Glutamatergic neuron (in vitro differentiated cells): ENCODE data around the gene GPC6. TPM values are rescaled to one million over a fixed set of nuclear protein-coding genes. Genes with fewer than 3 reads are reported as not detected.

Source experiments
- DNase-seq: peaks from one replicate; pipeline ENCODE4 v3.0.0; 2022
- H3K27ac Mint-ChIP-seq: one replicate; pipeline ENCODE4 v1.8.0; 2020; ENCODE audit warnings: mild to moderate bottlenecking, mixed read lengths, inconsistent platforms; ENCODE audit not compliant: unreplicated experiment
- H3K27me3 Mint-ChIP-seq: one replicate; pipeline ENCODE4 v1.8.0; 2020; ENCODE audit warnings: mild to moderate bottlenecking, moderate library complexity, mixed read lengths, inconsistent platforms; ENCODE audit not compliant: unreplicated experiment
- H3K36me3 Mint-ChIP-seq: one replicate; pipeline ENCODE4 v1.8.0; 2020; ENCODE audit warnings: mild to moderate bottlenecking, mixed read lengths, inconsistent platforms; ENCODE audit not compliant: unreplicated experiment
- H3K4me1 Mint-ChIP-seq: one replicate; pipeline ENCODE4 v1.8.0; 2020; ENCODE audit warnings: mild to moderate bottlenecking, low read depth, mixed read lengths, inconsistent platforms; ENCODE audit not compliant: unreplicated experiment
- H3K4me3 Mint-ChIP-seq: one replicate; pipeline ENCODE4 v1.8.0; 2020; ENCODE audit warnings: mild to moderate bottlenecking, mixed read lengths, inconsistent platforms; ENCODE audit not compliant: unreplicated experiment
- H3K9me3 Mint-ChIP-seq: one replicate; pipeline ENCODE4 v1.8.0; 2020; ENCODE audit warnings: mild to moderate bottlenecking, moderate library complexity, mixed read lengths, inconsistent platforms; ENCODE audit not compliant: unreplicated experiment
- total RNA-seq: library from RNA; stranded (reverse); fragmentation: NEBNext Ultra II Directional; extraction: Animal tissue kit (Norgen Biotek cat#: 25700); gene quantifications from one replicate; pipeline ENCODE4 v1.2.1, GENCODE V29; 2021; ENCODE audit not compliant: unreplicated experiment
- TF ChIP-seq, protein P1 (sequence below): fragments of 200-600 bp; sonication (generic); IDR thresholded peaks from one replicate; pipeline ENCODE4 v1.5.0; 2021; ENCODE audit not compliant: partially characterized antibody, unreplicated experiment

The GPC6 gene
- total RNA-seq, 1 donor from 2014 or later, result 11.8 TPM

DNA sequence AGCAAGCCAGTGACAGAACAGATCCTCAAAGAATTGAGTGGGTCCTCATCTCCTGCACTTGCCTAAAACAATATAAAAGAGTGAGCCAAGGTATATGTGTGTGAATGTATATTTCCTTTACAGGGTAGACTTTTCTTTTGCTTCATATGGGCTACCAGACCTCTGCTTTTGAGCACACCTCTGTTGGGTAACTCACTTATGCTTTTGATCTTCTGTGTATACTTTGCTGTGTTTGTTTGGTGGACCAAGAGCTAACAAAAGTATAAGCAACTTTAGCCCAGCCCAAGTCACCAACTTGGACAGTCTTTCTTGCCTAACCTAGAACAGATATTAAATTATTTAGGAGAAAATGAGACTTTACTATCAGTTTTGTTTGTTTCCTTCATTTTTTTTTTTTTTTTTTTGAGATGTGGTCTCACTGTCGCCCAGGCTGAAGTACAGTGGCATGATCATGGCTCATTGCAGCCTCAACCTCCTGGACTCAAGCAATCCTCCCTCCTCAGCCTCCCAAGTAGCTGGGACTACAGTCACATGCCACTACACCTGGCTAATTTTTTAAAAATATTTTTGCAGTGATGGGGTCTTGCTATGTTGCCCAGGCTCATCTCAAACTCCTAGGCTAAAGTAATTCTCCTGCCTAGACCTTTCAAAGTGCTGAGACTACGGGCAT, 739.8 kb downstream of the GPC6 start:
- TF ChIP-seq, protein P1, sequence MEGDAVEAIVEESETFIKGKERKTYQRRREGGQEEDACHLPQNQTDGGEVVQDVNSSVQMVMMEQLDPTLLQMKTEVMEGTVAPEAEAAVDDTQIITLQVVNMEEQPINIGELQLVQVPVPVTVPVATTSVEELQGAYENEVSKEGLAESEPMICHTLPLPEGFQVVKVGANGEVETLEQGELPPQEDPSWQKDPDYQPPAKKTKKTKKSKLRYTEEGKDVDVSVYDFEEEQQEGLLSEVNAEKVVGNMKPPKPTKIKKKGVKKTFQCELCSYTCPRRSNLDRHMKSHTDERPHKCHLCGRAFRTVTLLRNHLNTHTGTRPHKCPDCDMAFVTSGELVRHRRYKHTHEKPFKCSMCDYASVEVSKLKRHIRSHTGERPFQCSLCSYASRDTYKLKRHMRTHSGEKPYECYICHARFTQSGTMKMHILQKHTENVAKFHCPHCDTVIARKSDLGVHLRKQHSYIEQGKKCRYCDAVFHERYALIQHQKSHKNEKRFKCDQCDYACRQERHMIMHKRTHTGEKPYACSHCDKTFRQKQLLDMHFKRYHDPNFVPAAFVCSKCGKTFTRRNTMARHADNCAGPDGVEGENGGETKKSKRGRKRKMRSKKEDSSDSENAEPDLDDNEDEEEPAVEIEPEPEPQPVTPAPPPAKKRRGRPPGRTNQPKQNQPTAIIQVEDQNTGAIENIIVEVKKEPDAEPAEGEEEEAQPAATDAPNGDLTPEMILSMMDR, result no peak
- H3K27me3 Mint-ChIP-seq, result no peaks in the 10 kb centered on the region
- no peak for DNase-seq
- no peak overlapping the region for H3K4me3 Mint-ChIP-seq
- no peaks in the 10 kb centered on the region for H3K36me3 Mint-ChIP-seq
- H3K27ac Mint-ChIP-seq, result no peak overlapping the region
- peaks cover 11% of the 10 kb centered on the region for H3K4me1 Mint-ChIP-seq
- peaks cover 2% of the 10 kb centered on the region for H3K9me3 Mint-ChIP-seq

DNA sequence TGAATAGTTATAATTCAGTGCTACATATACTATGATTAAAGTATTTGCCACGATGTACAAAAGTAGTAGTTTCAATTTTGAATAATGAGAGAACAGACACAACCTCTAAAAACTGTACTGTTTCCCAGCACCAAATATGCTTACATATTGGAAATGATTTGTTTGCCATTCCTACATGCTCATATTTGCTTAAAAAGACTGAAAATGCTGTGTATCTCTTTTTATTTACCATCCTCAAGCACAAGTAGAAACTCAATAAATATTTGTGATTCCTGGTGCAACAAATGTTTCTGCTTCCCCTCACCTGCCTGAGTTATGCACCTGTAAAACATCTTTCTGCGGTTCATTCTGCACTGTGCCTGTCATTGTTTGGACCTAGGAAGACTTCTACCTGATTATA, 740.7 kb downstream of the GPC6 start:
- Mint-ChIP-seq H3K4me1 (peaks cover 15% of the 10 kb centered on the region), H3K36me3 (no peaks in the 10 kb centered on the region), H3K27ac (no peak overlapping the region), H3K27me3 (peaks cover 3% of the 10 kb centered on the region), H3K9me3 (peaks cover 2% of the 10 kb centered on the region), H3K4me3 (no peak overlapping the region)
- DNase-seq, result no peak
- TF ChIP-seq, protein P1, result no peak

DNA sequence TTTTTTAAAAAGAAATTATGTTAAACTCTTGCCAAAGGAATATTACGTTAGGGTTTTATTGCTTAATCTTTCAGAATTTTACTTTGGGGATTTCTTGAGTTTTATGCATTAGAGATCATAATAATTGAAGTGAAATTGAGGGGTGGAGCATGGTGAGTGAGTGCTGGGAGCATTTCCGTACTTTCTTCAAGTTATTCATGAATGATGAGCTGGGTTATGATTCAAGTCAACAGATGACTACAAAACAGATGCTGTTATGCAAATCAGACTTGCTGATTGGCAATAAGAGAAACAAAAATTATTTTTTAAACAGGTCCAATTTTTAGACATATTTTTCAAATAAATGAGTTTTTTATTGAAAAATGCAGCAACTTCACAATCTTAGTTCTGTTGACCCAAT, 748.6 kb downstream of the GPC6 start:
- H3K4me3 Mint-ChIP-seq, result no peak overlapping the region
- H3K36me3 Mint-ChIP-seq, result no peaks in the 10 kb centered on the region
- peaks cover 2% of the 10 kb centered on the region for H3K9me3 Mint-ChIP-seq
- H3K27me3 Mint-ChIP-seq, result peaks cover 7% of the 10 kb centered on the region
- no peak for DNase-seq
- H3K4me1 Mint-ChIP-seq, result peaks cover 12% of the 10 kb centered on the region
- H3K27ac Mint-ChIP-seq, result no peak overlapping the region
- TF ChIP-seq, protein P1, result no peak

DNA sequence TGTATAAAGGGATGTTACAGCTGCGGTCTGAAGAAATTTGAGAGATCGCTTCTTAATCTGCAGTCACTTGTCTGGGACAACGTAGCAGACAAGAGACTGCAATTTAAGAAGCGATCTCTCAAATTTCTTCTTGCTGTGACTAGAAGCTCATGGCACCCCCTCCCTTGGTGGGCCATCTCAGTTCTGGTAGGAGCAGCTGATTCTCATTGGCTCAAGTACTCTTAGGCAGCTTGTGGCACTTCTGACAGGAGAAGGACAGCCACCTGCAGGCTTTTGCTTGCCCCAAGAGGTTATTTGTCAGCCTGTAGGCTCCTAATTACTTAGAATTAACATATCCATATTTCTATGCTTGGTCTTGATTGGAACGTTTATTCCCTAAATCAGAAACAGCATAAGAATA, 749.9 kb downstream of the GPC6 start:
- TF ChIP-seq, protein P1, result no peak
- H3K4me3 Mint-ChIP-seq, result no peak overlapping the region
- H3K9me3 Mint-ChIP-seq, result peaks cover 2% of the 10 kb centered on the region
- peaks cover 6% of the 10 kb centered on the region for H3K27me3 Mint-ChIP-seq
- H3K36me3 Mint-ChIP-seq, result no peaks in the 10 kb centered on the region
- no peak for DNase-seq
- H3K27ac Mint-ChIP-seq, result no peak overlapping the region
- H3K4me1 Mint-ChIP-seq, result peaks cover 15% of the 10 kb centered on the region

DNA sequence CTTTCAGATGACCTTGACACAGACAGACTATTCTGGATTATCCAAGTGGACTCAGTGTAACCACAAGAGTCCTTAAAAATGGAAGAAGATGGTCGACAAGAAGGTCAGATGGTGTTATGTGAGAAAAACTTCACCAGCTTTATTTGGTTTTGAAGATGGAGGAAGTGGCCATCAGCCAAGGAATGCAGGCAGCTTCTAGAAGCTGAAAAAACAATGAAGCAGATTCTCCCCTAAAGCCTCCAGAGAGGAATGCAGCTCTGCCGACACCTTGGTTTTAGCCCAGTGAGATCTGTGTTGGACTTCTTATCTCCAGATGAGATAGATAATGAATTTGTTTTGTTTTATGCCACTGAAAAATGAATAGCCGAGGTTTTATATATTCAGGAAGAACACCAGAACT, 751.4 kb downstream of the GPC6 start:
- Mint-ChIP-seq H3K27ac (no peak overlapping the region), H3K27me3 (peaks cover 3% of the 10 kb centered on the region)
- TF ChIP-seq, protein P1, result no peak

More for the DNA sequence above, 751.4 kb downstream of the GPC6 start:
- Mint-ChIP-seq H3K36me3 (no peaks in the 10 kb centered on the region), H3K9me3 (peaks cover 2% of the 10 kb centered on the region), H3K4me1 (peaks cover 20% of the 10 kb centered on the region), H3K4me3 (no peak overlapping the region)
- no peak for DNase-seq
